T-cell (primary cell): ENCODE measurements around the gene ZNHIT6. TPM values are rescaled to one million over a fixed set of nuclear protein-coding genes. Genes with fewer than 3 reads are reported as not detected.
"Not testable (repeated sequence)": the region's sequence is repeated elsewhere in the genome, so short reads cannot be mapped to it uniquely, and the experiment has no call there.

Source experiments
- ATAC-seq, 4 experiments: fragments of 200-7000 bp in 3 of 4; fragments of 150-1000 bp in 1 of 4; cut with Tn5 transposase; replicated peaks in 1 of 4; 1 replicate in 3 of 4; 2 replicates in 1 of 4; pipeline ENCODE4 v1.10.0; 2021; ENCODE audit warnings: moderate library complexity in 3 of 4, mild to moderate bottlenecking in 2 of 4, moderate number of reproducible peaks in 1 of 4
- CTCF ChIA-PET, 2 donors: fragments of 300-600 bp; sonication (Branson Sonifier 250); formaldehyde crosslinking; loops; one replicate each; lab custom pipeline; 2022; ENCODE audit warnings: antibody characterized with exemption in 2 of 2; lab: Charles Lee
- POLR2A ChIA-PET, 2 donors: fragments of 300-600 bp; sonication (Branson Sonifier 250); formaldehyde crosslinking; loops; one replicate each; lab custom pipeline; 2022; ENCODE audit warnings: antibody characterized with exemption in 2 of 2; lab: Charles Lee
- DNase-seq, 35 experiments: peaks; one replicate each; pipeline versions ENCODE4 v3.0.0 to v3.0.0-alpha.2; 2013 to 2023
- H3K27ac ChIP-seq: one replicate; pipeline ENCODE4 v1.5.1; 2013; ENCODE audit warnings: low read length
- H3K27me3 ChIP-seq, 2 experiments: replicated peaks in 1 of 2; 1 replicate in 1 of 2; 2 replicates in 1 of 2; pipeline versions ENCODE4 v1.6.1 to v1.7.0; 2013; ENCODE audit warnings: low read length in 1 of 2, mixed read lengths in 1 of 2; ENCODE audit not compliant: control insufficient read depth in 2 of 2, insufficient read depth in 2 of 2; ENCODE audit errors: extremely low read depth in 1 of 2
- H3K36me3 ChIP-seq, 2 donors: 1 replicate in 1 of 2; 2 replicates in 1 of 2; pipeline versions ENCODE4 v1.6.1 to v1.7.0; 2013; ENCODE audit warnings: low read length in 1 of 2; ENCODE audit not compliant: control insufficient read depth in 2 of 2, insufficient read depth in 1 of 2; ENCODE audit errors: extremely low read depth in 1 of 2
- H3K4me1 ChIP-seq, 2 experiments: 1 replicate in 1 of 2; 2 replicates in 1 of 2; pipeline versions ENCODE4 v1.6.1 to v1.7.0; 2013; ENCODE audit warnings: low read length in 2 of 2, mixed read lengths in 1 of 2; ENCODE audit not compliant: insufficient read depth in 2 of 2, control insufficient read depth in 1 of 2; ENCODE audit errors: extremely low read depth in 1 of 2
- H3K4me3 ChIP-seq, 2 donors: 1 replicate in 1 of 2; 2 replicates in 1 of 2; pipeline versions ENCODE4 v1.5.1 to v1.7.0; 2013; ENCODE audit warnings: mild to moderate bottlenecking in 2 of 2, low read length in 1 of 2, moderate library complexity in 1 of 2; ENCODE audit not compliant: control insufficient read depth in 1 of 2; ENCODE audit errors: extremely low read depth in 1 of 2
- H3K9me3 ChIP-seq: 2 replicates; pipeline ENCODE4 v1.7.0; 2013
- H3K27ac Mint-ChIP-seq, 2 donors: one replicate each; pipeline ENCODE4 v1.8.0; 2020 to 2021; ENCODE audit warnings: mild to moderate bottlenecking in 2 of 2, mixed read lengths in 2 of 2
- H3K27me3 Mint-ChIP-seq, 2 donors: one replicate each; pipeline ENCODE4 v1.8.0; 2021 to 2022; ENCODE audit warnings: mixed read lengths in 2 of 2
- H3K36me3 Mint-ChIP-seq: one replicate; pipeline ENCODE4 v1.8.0; 2021; ENCODE audit warnings: mixed read lengths
- H3K4me1 Mint-ChIP-seq, 3 donors: one replicate each; pipeline ENCODE4 v1.8.0; 2020 to 2022; ENCODE audit warnings: mixed read lengths in 3 of 3, mild to moderate bottlenecking in 1 of 3
- H3K4me3 Mint-ChIP-seq, 3 donors: one replicate each; pipeline ENCODE4 v1.8.0; 2020 to 2022; ENCODE audit warnings: mild to moderate bottlenecking in 3 of 3, mixed read lengths in 3 of 3, moderate library complexity in 3 of 3
- H3K9me3 Mint-ChIP-seq, 3 donors: one replicate each; pipeline ENCODE4 v1.8.0; 2020 to 2022; ENCODE audit warnings: mixed read lengths in 3 of 3
- WGBS: methylation state at CpG from one replicate; pipeline ENCODE4 v1.1.5; 2013; ENCODE audit warnings: missing lambda C conversion rate; ENCODE audit not compliant: insufficient coverage; 5-methylcytosine and 5-hydroxymethylcytosine counted together
- total RNA-seq, 35 experiments: library from RNA in 6 of 35; stranded (reverse) in 6 of 35; fragments of 120-200 nt in 1 of 35; gene quantifications; one replicate each; pipeline versions ENCODE4 v1.2.1 to v1.2.4 and lab custom pipeline; 2013 to 2026

The ZNHIT6 gene
- total RNA-seq, 5 donors from 2014 or later (not counting 1 experiment from before 2014, with no cell fraction given): 17.3 to 21.2 (median 19.2) TPM

DNA sequence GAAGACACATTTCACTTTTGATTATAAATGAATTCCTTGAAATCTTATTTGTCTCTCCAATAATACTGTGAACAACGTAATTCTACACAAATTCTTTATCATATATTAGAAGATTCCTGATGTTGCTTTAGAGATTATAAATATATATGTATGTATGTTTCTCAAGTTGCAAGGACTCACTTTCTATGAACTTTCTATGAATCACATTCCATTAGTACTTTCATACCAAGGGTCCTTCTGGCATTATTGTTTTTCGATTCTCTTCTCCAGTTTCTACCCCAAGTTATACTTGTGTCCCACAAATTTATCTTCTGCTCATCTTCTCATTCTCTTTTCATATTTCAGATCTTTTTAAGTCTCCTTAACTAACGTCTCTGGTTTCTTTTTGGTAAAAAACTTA lies 55.9 kb downstream of the ZNHIT6 start:
- Mint-ChIP-seq H3K4me3 (no peak overlapping the region), H3K9me3 (peaks cover 3 to 18% (median 12%) of the 10 kb centered on the region in 3 donors), H3K36me3 (peaks cover 80% of the 10 kb centered on the region), H3K27me3 (no peaks in the 10 kb centered on the region), H3K4me1 (no peaks in the 10 kb centered on the region), H3K27ac (no peak overlapping the region)
- WGBS: 100% methylated on average over 1 of the region's 3 CpGs
- Histone ChIP-seq H3K36me3 (peaks cover 3 to 21% of the 10 kb centered on the region in 2 donors), H3K27ac (no peak overlapping the region), H3K4me1 (no peaks in the 10 kb centered on the region), H3K4me3 (no peak overlapping the region), H3K9me3 (peaks cover 4% of the 10 kb centered on the region), H3K27me3 (no peaks in the 10 kb centered on the region)
- POLR2A ChIA-PET: no interaction called here
- ATAC-seq (no peak), DNase-seq (no peak)
- CTCF ChIA-PET: no interaction called here

- WGBS: no CpG with 5 or more reads among the region's 1 CpG
- Mint-ChIP-seq H3K4me3 (no peak overlapping the region), H3K9me3 (peaks cover 3 to 18% (median 12%) of the 10 kb centered on the region in 3 donors), H3K4me1 (no peaks in the 10 kb centered on the region), H3K27ac (no peak overlapping the region), H3K27me3 (no peaks in the 10 kb centered on the region), H3K36me3 (peaks cover 71% of the 10 kb centered on the region)
- no peak overlapping the region for H3K4me3 ChIP-seq
- POLR2A ChIA-PET: no interaction called here
- CTCF ChIA-PET: no interaction called here
- peaks cover 4% of the 10 kb centered on the region for H3K9me3 ChIP-seq
- H3K4me1 ChIP-seq: no peaks in the 10 kb centered on the region
- no peak for DNase-seq
- H3K27ac ChIP-seq: no peak overlapping the region
- no peak for ATAC-seq
- H3K27me3 ChIP-seq: no peaks in the 10 kb centered on the region
- peaks cover 3 to 18% of the 10 kb centered on the region in 2 donors for H3K36me3 ChIP-seq
Observed at GRCh38 chr1:85650645-85651044, 57.6 kb downstream of the ZNHIT6 start.

DNA sequence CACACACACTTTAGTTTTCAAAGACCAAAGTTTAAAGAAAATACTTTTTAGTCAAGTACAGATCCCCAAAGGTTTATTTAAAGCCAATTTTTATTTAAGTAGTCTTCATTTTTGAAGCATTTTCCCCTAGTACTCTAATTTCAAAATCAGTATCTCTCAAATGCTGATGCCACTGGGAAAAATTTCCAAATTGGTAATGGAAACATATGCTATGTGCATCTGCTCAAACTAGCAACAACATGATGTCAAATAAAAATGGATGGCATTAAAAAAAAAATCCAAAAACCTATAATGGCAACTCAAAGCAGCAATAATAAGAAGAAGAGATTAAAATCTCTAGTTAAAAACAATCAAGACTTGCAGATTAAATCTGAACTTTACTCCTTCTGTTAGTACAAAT lies 58.6 kb downstream of the ZNHIT6 start:
- H3K27ac Mint-ChIP-seq: no peak overlapping the region
- H3K27me3 Mint-ChIP-seq: no peaks in the 10 kb centered on the region
- ChIA-PET POLR2A (no interaction called here), CTCF (interaction anchor here in 1 of 2 donors (0.8 kb wide), 1 partner anchor 345 kb away, joined by 3 read pairs; no protein-coding TSS in a partner anchor)
- H3K36me3 ChIP-seq: peaks cover under 1 to 14% of the 10 kb centered on the region in 2 donors
- H3K36me3 Mint-ChIP-seq: peaks cover 66% of the 10 kb centered on the region
- H3K27me3 ChIP-seq: no peaks in the 10 kb centered on the region
- DNase-seq (no peak), ATAC-seq (no peak)
- H3K4me1 Mint-ChIP-seq: no peaks in the 10 kb centered on the region
- no peak overlapping the region for H3K4me3 ChIP-seq
- H3K4me3 Mint-ChIP-seq: no peak overlapping the region
- peaks cover 4% of the 10 kb centered on the region for H3K9me3 ChIP-seq
- peaks cover 5 to 18% (median 13%) of the 10 kb centered on the region in 3 donors for H3K9me3 Mint-ChIP-seq
- H3K27ac ChIP-seq: no peak overlapping the region
- H3K4me1 ChIP-seq: no peaks in the 10 kb centered on the region

DNA sequence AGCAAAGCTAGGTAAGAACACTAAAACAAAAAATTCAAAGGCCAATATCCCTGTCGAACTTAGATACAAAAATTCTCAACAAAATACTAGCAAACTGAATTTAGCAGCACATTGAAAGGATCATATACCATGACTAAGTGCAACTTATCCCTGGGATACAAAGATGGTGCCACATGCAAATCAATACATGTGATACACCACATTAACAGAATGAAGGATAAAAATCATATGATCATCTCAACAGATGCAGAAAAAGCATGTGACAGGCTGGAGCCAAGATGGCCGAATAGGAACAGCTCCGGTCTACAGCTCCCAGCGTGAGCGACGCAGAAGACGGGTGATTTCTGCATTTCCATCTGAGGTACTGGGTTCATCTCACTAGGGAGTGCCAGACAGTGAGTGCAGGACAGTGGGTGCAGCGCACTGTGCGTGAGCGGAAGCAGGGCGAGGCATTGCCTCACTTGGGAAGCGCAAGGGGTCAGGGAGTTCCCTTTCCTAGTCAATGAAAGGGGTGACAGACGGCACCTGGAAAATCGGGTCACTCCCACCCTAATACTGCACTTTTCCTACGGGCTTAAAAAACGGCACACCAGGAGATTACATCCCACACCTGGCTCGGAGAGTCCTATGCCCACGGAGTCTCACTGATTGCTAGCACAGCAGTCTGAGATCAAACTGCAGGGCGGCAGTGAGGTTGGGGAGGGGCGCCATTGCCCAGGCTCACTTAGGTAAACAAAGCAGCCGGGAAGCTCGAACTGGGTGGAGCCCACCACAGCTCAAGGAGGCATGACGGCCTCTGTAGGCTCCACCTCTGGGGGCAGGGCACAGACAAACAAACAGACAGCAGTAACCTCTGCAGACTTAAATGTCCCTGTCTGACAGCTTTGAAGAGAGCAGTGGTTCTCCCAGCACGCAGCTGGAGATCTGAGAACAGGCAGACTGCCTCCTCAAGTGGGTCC lies 66.4 kb downstream of the ZNHIT6 start:
- H3K9me3 ChIP-seq, H3K27me3 Mint-ChIP-seq, H3K27me3 ChIP-seq, H3K4me3 Mint-ChIP-seq, H3K4me3 ChIP-seq, CTCF ChIA-PET, H3K36me3 ChIP-seq, H3K27ac ChIP-seq, H3K4me1 ChIP-seq, DNase-seq, ATAC-seq, POLR2A ChIA-PET, H3K4me1 Mint-ChIP-seq, H3K27ac Mint-ChIP-seq: not testable (repeated sequence)
- Mint-ChIP-seq H3K9me3 (peaks cover 23 to 46% (median 33%) of the 10 kb centered on the region in 3 donors), H3K36me3 (peaks cover 64% of the 10 kb centered on the region)
- 96% methylated on average over 16 of the region's 24 CpGs for WGBS

DNA sequence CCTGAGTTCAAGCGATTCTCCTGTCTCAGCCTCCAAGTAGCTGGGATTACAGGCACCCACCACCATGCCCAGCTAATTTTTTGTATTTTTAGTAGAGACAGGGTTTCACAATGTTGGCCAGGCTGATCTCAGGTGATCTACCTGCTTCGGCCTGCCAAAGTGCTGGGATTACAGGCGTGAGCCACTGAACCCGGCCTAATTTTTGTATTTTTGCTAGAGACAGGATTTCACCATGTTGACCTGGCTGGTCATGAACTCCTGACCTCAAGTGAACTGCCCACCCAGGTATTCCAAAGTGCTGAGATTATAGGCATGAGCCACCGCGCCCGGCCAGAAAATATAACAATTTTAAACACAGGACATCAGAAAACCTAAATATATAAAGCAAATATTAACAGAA lies 68.3 kb downstream of the ZNHIT6 start:
- H3K27me3 ChIP-seq, DNase-seq, H3K27ac ChIP-seq, H3K4me1 Mint-ChIP-seq, H3K27ac Mint-ChIP-seq, H3K4me3 ChIP-seq, H3K9me3 ChIP-seq, H3K36me3 ChIP-seq, H3K4me1 ChIP-seq, ATAC-seq, H3K27me3 Mint-ChIP-seq, POLR2A ChIA-PET, CTCF ChIA-PET, H3K4me3 Mint-ChIP-seq: not testable (repeated sequence)
- 100% methylated on average over 3 of the region's 7 CpGs for WGBS
- H3K9me3 Mint-ChIP-seq: peaks cover 23 to 49% (median 35%) of the 10 kb centered on the region in 3 donors
- peaks cover 80% of the 10 kb centered on the region for H3K36me3 Mint-ChIP-seq

- Mint-ChIP-seq H3K4me1 (no peaks in the 10 kb centered on the region), H3K9me3 (peaks cover 20 to 48% (median 32%) of the 10 kb centered on the region in 3 donors), H3K4me3 (no peak overlapping the region), H3K27me3 (no peaks in the 10 kb centered on the region), H3K36me3 (peaks cover 85% of the 10 kb centered on the region), H3K27ac (no peak overlapping the region)
- no peak for ATAC-seq
- Histone ChIP-seq H3K4me3 (no peak overlapping the region), H3K27ac (no peak overlapping the region), H3K36me3 (peaks cover 0 to 9% of the 10 kb centered on the region in 2 donors), H3K4me1 (no peaks in the 10 kb centered on the region), H3K9me3 (peaks cover 7% of the 10 kb centered on the region), H3K27me3 (no peaks in the 10 kb centered on the region)
- no CpG with 5 or more reads among the region's 1 CpG for WGBS
- DNase-seq: no peak
- POLR2A ChIA-PET: no interaction called here
- CTCF ChIA-PET: no interaction called here
Observed at GRCh38 chr1:85638412-85638811, 69.8 kb downstream of the ZNHIT6 start.
